HG02759 (cell line): Measurements from ENCODE around the gene RNPS1.

Experiments
- ATAC-seq: cut with Tn5 transposase; IDR thresholded peaks from one replicate; pipeline ENCODE4 v1.9.1; 2021; ENCODE audit warnings: mild to moderate bottlenecking, moderate library complexity; ENCODE audit not compliant: unreplicated experiment

Gene RNPS1, protein sequence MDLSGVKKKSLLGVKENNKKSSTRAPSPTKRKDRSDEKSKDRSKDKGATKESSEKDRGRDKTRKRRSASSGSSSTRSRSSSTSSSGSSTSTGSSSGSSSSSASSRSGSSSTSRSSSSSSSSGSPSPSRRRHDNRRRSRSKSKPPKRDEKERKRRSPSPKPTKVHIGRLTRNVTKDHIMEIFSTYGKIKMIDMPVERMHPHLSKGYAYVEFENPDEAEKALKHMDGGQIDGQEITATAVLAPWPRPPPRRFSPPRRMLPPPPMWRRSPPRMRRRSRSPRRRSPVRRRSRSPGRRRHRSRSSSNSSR

GRCh38 chr16:2267913-2268666 is at the start of gene RNPS1:
TSS of gene RNPS1 (minus strand) at chr16:2268126. CDS start at chr16:2264643, 3,483 bp downstream.
- peak; percentile 81 for ATAC-seq

- no peak for ATAC-seq
Observed at GRCh38 chr16:2317231-2318020, 49.5 kb upstream of the RNPS1 start.

- ATAC-seq = no peak
Observed at GRCh38 chr16:2308089-2308962, 40.4 kb upstream of the RNPS1 start.

DNA sequence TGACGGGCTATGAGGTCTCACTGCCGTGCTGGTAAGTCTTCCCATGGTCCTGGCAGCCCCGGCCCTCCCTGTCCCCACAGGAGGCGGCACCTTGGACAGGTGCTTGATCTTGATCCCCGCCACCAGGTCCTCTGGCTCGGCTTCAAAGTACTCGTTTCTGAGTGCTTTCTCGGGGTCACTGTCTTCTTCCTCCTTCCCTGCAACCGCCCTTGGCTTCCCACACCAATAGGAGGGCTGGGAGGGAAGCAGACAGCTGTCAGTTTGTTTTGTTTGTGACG is 31.9 kb upstream of the RNPS1 start:
- ATAC-seq = no peak

DNA sequence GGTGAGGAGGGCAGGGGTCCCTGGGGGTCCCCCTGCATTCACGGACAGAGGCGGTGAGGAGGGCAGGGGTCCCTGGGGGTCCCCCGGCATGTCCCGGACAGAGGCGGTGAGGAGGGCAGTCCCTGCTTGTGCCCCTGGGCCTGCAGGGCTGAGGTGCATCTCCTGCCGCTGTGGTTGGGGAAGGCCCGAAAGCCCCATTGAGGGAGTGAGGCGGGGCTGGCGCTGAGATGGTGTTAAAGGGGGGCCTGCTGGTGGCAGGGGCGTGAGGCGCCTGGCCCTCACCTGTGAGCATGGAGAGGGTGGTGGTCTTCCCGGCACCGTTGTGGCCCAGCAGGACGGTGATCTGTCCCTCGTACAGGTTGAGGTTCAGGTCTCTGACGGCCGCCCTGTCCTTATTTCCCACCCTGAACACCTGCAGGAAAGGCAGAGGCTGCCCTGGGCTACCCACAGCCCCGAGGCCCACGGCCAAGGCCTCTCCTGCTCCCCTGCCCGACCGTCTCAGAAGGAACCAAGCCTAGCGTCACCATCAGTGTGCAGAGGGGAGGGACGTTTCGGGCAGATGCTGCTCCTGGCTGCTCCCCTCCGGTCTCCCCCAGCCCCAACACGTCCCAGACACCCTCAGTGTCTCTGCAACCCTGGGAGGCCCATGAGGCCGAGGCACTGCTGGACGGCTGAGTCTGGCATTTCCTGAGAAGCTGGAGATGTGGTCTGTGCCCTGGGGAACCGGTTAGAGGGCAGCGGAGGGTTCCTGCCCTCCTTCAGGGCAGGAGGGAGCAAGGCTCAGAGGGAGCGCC is 31.4 kb upstream of the RNPS1 start:
- no peak for ATAC-seq

DNA sequence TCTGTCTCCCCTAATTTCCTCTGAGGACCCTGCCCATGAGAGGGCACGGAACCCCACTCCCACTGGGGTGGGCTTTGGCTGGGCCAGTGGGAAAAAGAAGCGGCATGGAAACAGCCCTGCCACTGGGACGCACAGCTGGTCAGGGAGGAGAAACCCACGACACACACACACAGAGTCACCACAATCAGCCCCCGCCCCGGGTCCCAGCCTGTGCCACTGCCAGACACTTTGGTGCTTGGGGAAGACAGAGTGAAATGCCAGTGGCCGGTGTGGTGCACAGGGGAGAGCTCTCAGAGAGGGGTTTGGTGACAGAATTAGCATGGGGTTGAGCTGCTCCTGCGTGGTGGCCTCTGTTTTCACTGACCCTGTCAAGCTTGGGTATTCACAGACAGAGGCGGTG is 30.7 kb upstream of the RNPS1 start:
- ATAC-seq = no peak

- ATAC-seq = no peak
Observed at GRCh38 chr16:2297506-2297860, 29.6 kb upstream of the RNPS1 start.

- no peak for ATAC-seq
Observed at GRCh38 chr16:2296661-2297505, 29.0 kb upstream of the RNPS1 start.

DNA sequence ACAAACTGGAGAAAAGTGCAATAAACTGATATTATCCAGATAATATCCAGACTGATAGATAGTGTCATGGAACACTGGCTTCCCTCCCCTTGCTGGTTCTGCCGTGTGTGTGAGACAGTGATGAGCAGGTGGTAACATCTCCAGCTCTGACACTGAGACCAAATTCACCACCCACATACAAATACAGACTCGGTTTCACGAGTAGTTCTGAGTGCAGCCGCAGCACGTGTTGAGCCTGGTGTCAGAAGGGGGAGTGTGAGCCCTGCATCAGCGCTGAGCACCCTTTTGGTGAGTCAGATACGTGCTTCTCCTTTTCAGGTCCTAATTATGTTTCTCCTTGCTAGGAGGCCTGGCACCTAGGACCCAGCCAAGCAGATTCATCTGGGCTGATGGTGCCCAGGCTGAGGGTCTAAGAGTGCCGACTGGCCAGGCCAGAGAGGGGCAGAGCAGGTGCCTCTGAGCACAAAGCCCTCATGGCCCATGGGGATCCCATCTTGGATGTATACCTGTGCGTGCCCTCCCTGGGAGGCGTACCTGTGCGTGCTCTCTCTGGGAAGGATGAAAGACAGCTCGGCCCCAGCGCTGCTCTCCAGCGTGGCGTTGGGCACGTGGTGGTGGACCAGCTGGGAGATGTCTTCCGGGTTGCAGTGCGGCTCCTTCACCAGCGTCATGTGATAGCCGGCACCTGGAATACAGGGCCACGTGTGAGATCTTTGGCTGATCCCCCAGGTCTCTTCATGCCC is 27.3 kb upstream of the RNPS1 start:
- ATAC-seq = peak; percentile 71

GRCh38 chr16:2292221-2292620 is 24.3 kb upstream of the RNPS1 start:
- no peak for ATAC-seq

DNA sequence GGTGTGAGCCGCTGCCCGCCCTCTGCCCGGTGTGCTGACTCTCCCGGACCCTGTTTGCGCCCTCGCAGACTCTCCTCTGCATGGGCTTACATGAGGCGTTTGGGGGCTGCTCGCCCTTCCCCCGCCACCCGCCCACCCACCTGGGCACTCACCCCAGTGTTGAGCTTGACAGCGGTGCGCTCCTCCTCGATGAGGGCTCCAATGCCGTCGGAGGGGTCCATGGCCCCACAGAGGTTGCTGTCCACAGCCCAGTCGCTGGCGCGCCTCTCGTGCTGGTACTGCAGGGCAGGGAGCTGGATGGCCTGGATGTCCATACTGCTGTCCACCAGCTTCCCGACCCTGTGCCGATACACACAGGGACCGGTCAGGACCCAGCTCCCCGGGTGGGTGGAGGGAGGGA is 21.4 kb upstream of the RNPS1 start:
- no peak for ATAC-seq

DNA sequence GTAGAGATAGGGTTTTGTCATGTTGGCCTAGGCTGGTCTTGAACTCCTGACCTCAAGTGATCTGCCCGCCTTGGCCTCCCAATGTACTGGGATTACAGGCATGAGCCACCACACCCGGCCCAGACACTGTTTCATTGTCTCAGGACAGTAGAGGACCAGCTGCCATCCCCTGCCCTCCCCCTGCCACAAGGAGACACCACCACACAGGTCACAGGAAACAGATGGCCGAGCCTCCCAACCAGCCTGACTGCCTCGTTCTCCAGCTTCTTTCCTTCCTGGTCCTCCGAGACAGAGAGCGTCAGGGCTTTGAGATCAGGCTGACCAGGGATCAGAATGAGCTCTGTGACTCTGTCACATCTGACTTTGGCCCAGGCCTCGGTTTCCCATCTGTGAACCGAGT is 20.8 kb upstream of the RNPS1 start:
- ATAC-seq = no peak

- ATAC-seq = no peak
Observed at GRCh38 chr16:2287916-2288547, 20.1 kb upstream of the RNPS1 start.

DNA sequence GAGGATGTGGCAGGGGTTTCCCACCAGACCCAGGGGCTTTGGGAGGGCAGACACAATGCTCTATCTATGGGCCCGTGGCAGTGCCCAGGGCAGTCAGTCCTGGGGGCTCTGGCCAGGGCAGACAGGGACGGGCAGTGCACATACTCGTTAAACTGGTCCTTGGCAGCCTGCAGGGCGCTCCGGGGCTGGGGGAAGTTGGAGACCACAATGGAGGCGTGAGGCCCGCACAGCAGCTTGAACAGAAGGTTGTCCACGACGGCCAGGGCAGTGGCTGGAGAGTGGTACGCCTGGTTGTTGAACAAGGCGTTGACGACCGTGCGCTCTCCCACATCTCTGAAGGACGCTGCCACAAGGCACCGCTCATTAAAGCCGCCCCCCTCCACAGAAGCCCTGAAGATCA is 18.6 kb upstream of the RNPS1 start:
- ATAC-seq = no peak

- ATAC-seq = no peak
Observed at GRCh38 chr16:2285731-2286191, 17.8 kb upstream of the RNPS1 start.

DNA sequence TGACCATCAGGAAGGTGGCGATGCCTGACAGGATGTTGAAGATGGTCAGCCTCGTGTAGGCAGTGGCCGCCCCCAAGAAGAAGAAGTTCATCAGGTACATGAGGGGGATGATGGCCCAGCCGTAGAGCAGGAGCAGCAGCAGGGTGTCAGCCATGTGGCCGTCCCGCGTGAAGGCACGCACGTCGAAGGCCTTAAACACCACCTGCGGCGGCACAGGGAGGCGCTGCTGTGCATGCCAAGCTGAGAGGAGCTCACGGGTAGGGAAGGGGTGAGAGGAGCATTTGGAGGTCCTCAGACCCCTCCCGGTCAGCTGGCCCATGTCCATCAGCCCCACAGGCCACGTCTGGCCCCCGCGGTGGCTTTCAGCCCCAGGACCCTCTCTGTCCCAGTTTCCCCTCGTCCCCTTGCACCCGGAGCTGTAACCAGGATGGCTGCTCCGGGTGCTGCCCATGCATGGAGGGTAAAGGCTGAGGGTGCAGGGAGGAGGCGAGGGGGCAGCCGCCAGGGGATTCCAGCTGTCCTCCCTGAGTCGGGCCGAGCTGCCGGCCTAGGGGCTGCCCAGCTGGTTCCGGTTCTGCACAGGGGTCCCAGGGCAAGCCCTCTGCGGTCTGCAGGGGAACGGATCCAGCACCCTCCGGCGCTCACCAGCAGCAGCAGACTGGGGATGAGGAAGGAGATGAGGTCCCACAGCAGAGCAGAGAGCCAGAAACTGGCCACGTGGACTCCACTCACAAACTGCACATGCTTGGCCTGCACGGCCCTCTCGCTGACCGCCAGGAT is 17.1 kb upstream of the RNPS1 start:
- ATAC-seq = no peak
